Omental fat pad (tissue), 4 donors: Measurements from ENCODE around the gene GLI2. TPM values are rescaled to one million over a fixed set of nuclear protein-coding genes. Genes with fewer than 3 reads are reported as not detected.

Experiments
- ATAC-seq: fragments of 150-250 bp; one replicate; pipeline ENCODE4 v1.9.1; 2016; ENCODE audit warnings: mild to moderate bottlenecking, moderate library complexity; ENCODE audit not compliant: low FRiP score
- DNase-seq: peaks from one replicate; pipeline ENCODE4 v3.0.0-alpha.2; 2019; ENCODE audit warnings: low spot score
- total RNA-seq, 4 donors: library from RNA; depleted of rRNA; stranded (reverse); fragments of >200 nt; gene quantifications; one replicate each; pipeline ENCODE4 v1.1.0, GENCODE V29; 2016
- TF ChIP-seq, protein P1 (sequence below), 3 donors: fragments of 450-650 bp; IDR thresholded peaks; one replicate each; pipeline ENCODE4 v1.5.1; 2016 to 2017; ENCODE audit warnings: antibody characterized with exemption in 3 of 3, mild to moderate bottlenecking in 3 of 3, moderate library complexity in 2 of 3

Gene GLI2
- total RNA-seq, 4 donors from 2014 or later: 1.3 to 2.4 (median 1.4) TPM

DNA sequence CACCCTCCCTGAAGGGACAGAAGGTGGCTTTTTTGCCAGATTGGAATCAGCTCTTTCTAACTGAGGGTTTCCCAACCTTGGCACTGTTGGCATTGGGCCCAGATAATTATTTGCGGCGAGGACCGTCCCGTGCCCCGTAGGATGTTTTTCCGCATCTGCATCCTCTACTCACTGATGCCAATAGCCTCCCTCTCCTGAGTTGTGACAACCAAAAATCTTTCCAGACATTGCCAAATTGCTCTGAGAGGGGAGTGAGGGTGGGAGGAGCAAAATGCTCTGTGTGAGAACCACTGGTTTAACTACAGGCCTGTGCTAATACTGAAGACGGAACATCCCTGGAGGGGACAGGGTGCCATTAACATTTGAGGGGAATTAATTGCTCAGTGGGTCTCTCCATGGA lies 33.6 kb upstream of the GLI2 start:
- DNase-seq (no peak), ATAC-seq (no peak)
- TF ChIP-seq, protein P1, sequence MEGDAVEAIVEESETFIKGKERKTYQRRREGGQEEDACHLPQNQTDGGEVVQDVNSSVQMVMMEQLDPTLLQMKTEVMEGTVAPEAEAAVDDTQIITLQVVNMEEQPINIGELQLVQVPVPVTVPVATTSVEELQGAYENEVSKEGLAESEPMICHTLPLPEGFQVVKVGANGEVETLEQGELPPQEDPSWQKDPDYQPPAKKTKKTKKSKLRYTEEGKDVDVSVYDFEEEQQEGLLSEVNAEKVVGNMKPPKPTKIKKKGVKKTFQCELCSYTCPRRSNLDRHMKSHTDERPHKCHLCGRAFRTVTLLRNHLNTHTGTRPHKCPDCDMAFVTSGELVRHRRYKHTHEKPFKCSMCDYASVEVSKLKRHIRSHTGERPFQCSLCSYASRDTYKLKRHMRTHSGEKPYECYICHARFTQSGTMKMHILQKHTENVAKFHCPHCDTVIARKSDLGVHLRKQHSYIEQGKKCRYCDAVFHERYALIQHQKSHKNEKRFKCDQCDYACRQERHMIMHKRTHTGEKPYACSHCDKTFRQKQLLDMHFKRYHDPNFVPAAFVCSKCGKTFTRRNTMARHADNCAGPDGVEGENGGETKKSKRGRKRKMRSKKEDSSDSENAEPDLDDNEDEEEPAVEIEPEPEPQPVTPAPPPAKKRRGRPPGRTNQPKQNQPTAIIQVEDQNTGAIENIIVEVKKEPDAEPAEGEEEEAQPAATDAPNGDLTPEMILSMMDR (IDR thresholded peaks at IDR 0.05): no peak

DNA sequence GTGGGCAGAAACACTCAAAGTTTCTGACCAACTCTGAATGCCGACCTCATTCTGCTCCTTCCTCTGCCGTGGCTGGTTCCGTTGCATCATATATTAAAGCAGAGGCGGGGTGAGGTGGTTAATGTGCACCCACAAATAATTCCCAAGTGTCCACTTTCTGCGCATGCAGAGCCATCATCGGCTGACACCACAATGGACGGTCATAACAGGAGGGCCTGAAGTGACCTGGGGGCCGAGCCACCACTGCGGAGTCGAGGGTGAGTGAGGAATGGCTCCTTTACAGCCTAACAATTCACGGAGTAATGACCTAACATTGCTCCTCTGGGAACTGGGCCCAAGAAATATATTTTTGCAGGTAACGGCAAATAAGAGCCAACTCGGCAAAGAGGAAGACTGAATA lies 32.9 kb upstream of the GLI2 start:
- DNase-seq (no peak), ATAC-seq (no peak)
- TF ChIP-seq, protein P1 (IDR thresholded peaks at IDR 0.05): no peak

DNA sequence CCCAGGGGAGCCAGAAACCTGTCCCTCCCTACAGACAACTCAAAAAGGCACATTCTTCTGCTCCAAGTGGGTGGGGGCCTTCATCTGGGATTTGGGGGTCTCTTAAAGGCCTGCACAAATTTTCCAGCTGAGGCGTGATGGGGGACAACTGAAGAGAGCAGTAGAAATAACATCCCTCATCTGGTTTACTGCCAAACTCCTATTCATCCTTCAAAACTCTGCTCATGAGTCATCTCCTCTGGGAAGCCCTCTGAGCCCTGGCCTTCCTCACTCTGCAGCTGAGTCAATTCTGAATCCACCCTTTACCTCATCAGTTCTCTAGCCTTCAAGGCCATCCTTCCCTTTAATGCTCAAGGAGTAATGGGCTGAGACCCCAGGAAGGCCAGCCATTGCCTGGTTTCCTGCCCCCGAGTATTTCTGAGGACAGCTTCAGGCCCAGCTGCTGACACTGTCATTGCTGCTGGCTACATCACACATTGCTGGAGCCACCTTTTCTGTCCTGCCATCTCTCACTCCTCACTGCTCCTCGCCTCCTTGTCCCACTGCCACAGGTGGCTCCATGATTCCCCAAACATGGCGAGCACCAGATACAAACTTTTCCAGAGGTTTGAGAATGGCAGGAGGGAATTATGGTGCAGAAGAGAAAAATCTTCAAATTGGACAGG lies 32.2 kb upstream of the GLI2 start:
- ATAC-seq (no peak), DNase-seq (no peak)
- TF ChIP-seq, protein P1 (IDR thresholded peaks at IDR 0.05): no peak

DNA sequence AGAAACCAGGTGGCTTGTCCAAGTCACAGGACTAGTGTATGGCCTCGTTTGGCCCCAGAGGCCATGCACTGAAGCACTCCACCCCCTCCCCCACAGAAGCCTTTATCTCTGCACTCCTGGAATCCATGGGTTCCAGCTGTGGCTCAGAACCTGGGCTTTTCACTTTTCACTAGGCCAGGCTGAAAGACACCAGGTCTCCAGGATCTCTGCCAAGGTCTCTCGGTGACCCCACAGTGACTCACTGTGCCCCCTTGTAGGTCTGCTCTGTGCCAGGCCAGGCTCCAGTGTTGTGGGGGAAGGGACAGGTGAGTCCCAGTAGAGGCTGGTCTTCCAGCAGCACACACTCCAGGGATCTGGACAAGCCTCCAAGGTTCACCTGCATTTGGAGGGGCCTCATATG lies 31.0 kb upstream of the GLI2 start:
- ATAC-seq (no peak), DNase-seq (no peak)
- TF ChIP-seq, protein P1 (IDR thresholded peaks at IDR 0.05): no peak

DNA sequence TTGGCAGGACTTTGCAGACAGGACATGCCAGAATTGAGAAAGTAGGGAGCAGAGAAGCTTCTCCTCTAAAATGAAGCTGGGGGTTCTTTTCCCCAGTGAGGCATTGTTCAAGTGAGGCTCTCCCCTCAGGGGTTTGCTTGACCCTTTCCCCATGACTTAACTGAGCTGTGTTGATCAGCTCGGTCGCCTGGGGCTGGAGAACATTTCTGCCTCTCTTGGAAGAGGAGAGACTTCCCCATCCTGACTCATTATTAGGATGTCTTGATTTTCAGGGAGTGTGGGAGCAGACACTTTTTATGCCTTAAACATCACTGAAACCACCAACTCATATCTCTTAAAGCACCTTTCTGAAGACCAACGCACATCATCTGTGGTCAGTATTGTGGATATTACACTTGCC lies 27.9 kb upstream of the GLI2 start:
- ATAC-seq (no peak), DNase-seq (no peak)
- TF ChIP-seq, protein P1 (IDR thresholded peaks at IDR 0.05): no peak

DNA sequence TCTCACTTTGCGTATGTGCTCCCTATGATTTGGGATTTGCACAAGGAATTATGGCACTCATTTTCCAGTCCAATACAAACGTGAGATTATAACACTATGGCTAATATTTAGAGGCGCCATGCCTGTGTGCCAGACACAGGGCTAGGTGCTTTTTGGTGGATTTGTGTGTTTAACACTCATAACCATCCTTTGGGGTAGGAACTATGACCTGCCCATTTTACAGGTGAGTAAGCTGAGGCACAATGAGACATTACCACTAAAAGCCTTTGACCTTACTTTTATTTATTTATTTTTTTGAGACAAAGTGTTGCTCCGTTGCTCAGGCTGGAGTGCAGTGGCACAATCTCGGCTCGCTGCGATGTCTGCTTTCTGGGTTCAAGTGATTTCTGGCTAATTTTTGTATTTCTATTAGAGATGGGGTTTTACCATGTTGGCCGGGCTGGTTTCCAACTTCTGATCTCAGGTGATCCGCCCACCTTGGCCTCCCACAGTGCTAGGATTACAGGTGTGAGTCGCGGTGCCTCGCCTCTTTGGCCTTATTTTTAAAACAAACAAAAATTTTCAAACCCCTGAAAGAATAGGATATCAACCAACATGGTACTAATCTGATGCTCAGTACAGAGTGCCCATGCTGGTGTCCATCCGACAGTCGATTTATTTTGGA lies 26.6 kb upstream of the GLI2 start:
- ATAC-seq (no peak), DNase-seq (no peak)
- TF ChIP-seq, protein P1 (IDR thresholded peaks at IDR 0.05): no peak

DNA sequence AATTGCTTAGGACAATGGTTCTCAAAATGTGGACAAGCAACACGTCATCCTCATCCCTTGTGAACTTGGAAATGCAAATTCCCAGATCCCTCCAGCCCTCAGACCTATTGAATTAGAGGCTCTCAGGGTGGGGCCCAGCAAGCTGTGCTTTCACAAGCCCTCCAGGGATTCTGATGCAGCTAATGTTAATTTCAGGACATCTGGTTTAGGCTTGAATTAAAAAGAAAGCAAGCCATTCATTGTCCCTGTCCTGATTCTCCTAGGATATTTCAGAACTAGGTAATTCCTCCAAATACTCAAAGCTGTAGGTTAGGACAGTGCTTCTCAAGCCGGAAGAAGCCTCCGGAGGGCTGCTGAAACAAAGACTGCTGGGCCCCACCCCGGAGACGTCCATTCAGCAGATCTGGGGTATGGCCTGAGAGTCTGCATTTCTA lies 26.0 kb upstream of the GLI2 start:
- no peak for ATAC-seq
- DNase-seq: no peak

More for the DNA sequence above, 26.0 kb upstream of the GLI2 start:
- TF ChIP-seq, protein P1 (IDR thresholded peaks at IDR 0.05): no peak
